ENCODE measurements around the gene RBM20. TPM values are rescaled to one million over a fixed set of nuclear protein-coding genes. Genes with fewer than 3 reads are reported as not detected.

RBM20 gene
- total and polyA plus RNA-seq, 2 experiments from 2014 or later = 0.05 to 0.17 TPM

DNA sequence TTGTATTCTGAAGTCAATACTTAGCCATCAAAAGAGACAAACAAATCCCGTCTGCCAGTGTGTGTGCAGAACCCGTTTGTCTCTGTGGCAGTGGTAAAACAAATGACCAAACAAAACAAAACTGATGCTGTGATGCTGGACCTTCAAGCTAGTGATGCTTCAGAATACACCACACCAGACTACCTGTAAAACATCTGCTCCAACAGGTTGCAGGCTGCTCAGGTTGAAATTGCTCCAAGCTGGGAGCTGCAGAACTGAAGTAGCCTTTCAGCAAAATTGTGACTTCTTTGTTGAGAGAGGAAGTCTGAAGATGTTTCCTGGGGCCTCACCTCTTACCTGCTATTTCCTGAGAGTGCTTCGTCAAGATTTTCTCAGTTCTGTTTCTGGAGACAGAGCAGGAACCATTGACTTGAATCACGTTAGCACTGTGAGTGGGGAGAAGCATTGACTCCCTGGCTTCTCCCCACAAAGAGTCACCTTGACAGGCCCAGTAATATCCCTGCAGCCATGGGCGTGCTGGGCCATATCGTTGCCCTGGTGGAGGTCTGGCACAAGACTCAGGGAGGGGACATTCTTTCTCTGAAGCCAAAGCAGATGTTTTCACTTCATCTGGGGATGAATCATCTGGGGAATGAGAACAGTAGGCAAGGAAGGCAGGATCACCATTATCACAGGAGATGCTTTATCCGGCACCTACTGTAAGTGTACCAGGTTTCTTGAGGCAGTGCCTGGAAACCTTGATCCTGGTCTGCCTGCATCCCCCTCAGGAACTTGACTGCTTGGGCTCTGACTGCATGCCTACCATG, 80.2 kb downstream of the RBM20 start (continued):
- TF ChIP-seq, protein P1, sequence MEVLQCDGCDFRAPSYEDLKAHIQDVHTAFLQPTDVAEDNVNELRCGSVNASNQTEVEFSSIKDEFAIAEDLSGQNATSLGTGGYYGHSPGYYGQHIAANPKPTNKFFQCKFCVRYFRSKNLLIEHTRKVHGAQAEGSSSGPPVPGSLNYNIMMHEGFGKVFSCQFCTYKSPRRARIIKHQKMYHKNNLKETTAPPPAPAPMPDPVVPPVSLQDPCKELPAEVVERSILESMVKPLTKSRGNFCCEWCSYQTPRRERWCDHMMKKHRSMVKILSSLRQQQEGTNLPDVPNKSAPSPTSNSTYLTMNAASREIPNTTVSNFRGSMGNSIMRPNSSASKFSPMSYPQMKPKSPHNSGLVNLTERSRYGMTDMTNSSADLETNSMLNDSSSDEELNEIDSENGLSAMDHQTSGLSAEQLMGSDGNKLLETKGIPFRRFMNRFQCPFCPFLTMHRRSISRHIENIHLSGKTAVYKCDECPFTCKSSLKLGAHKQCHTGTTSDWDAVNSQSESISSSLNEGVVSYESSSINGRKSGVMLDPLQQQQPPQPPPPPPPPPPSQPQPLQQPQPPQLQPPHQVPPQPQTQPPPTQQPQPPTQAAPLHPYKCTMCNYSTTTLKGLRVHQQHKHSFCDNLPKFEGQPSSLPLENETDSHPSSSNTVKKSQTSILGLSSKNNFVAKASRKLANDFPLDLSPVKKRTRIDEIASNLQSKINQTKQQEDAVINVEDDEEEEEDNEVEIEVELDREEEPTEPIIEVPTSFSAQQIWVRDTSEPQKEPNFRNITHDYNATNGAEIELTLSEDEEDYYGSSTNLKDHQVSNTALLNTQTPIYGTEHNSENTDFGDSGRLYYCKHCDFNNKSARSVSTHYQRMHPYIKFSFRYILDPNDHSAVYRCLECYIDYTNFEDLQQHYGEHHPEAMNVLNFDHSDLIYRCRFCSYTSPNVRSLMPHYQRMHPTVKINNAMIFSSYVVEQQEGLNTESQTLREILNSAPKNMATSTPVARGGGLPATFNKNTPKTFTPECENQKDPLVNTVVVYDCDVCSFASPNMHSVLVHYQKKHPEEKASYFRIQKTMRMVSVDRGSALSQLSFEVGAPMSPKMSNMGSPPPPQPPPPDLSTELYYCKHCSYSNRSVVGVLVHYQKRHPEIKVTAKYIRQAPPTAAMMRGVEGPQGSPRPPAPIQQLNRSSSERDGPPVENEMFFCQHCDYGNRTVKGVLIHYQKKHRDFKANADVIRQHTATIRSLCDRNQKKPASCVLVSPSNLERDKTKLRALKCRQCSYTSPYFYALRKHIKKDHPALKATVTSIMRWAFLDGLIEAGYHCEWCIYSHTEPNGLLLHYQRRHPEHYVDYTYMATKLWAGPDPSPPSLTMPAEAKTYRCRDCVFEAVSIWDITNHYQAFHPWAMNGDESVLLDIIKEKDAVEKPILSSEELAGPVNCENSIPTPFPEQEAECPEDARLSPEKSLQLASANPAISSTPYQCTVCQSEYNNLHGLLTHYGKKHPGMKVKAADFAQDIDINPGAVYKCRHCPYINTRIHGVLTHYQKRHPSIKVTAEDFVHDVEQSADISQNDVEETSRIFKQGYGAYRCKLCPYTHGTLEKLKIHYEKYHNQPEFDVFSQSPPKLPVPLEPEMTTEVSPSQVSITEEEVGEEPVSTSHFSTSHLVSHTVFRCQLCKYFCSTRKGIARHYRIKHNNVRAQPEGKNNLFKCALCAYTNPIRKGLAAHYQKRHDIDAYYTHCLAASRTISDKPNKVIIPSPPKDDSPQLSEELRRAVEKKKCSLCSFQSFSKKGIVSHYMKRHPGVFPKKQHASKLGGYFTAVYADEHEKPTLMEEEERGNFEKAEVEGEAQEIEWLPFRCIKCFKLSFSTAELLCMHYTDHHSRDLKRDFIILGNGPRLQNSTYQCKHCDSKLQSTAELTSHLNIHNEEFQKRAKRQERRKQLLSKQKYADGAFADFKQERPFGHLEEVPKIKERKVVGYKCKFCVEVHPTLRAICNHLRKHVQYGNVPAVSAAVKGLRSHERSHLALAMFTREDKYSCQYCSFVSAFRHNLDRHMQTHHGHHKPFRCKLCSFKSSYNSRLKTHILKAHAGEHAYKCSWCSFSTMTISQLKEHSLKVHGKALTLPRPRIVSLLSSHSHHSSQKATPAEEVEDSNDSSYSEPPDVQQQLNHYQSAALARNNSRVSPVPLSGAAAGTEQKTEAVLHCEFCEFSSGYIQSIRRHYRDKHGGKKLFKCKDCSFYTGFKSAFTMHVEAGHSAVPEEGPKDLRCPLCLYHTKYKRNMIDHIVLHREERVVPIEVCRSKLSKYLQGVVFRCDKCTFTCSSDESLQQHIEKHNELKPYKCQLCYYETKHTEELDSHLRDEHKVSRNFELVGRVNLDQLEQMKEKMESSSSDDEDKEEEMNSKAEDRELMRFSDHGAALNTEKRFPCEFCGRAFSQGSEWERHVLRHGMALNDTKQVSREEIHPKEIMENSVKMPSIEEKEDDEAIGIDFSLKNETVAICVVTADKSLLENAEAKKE (CRISPR knock-in tag; IDR thresholded peaks at IDR 0.05) = no peak
- TF ChIP-seq ZNF331 (CRISPR knock-in tag; IDR thresholded peaks at IDR 0.05; ENCODE audit: low read depth) (no peak), JUNB (IDR thresholded peaks at IDR 0.05; ENCODE audit: unreplicated experiment) (no peak), STAT1 (IDR thresholded peaks at IDR 0.05; ENCODE audit: unreplicated experiment) (no peak), NANOG (IDR thresholded peaks at IDR 0.05; ENCODE audit: borderline replicate concordance) (no peak), CREB1 (CRISPR knock-in tag; IDR thresholded peaks at IDR 0.05; ENCODE audit: low read depth) (no peak)
- TF ChIP-seq, protein P2, sequence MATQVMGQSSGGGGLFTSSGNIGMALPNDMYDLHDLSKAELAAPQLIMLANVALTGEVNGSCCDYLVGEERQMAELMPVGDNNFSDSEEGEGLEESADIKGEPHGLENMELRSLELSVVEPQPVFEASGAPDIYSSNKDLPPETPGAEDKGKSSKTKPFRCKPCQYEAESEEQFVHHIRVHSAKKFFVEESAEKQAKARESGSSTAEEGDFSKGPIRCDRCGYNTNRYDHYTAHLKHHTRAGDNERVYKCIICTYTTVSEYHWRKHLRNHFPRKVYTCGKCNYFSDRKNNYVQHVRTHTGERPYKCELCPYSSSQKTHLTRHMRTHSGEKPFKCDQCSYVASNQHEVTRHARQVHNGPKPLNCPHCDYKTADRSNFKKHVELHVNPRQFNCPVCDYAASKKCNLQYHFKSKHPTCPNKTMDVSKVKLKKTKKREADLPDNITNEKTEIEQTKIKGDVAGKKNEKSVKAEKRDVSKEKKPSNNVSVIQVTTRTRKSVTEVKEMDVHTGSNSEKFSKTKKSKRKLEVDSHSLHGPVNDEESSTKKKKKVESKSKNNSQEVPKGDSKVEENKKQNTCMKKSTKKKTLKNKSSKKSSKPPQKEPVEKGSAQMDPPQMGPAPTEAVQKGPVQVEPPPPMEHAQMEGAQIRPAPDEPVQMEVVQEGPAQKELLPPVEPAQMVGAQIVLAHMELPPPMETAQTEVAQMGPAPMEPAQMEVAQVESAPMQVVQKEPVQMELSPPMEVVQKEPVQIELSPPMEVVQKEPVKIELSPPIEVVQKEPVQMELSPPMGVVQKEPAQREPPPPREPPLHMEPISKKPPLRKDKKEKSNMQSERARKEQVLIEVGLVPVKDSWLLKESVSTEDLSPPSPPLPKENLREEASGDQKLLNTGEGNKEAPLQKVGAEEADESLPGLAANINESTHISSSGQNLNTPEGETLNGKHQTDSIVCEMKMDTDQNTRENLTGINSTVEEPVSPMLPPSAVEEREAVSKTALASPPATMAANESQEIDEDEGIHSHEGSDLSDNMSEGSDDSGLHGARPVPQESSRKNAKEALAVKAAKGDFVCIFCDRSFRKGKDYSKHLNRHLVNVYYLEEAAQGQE (IDR thresholded peaks at IDR 0.05; ENCODE audit: unreplicated experiment) = no peak

Data from GM23338 (cell line).